Left renal cortex interstitium (tissue), 4 donors: Measurements from ENCODE around the gene B9D2. TPM values are rescaled to one million over a fixed set of nuclear protein-coding genes. Genes with fewer than 3 reads are reported as not detected.
A peak's percentile ranks its signal among the peaks of the same experiment; 100 is the strongest.

Source experiments
- DNase-seq, 4 donors: peaks; one replicate each; pipeline ENCODE4 v3.0.0-alpha.2; 2013; ENCODE audit warnings: low read depth in 4 of 4, low spot score in 2 of 4, missing footprints in 1 of 4
- polyA plus RNA-seq, 4 donors: library from polyadenylated mRNA; unstranded; fragments of 120-200 nt; gene quantifications; one replicate each; pipeline ENCODE4 v1.2.1, GENCODE V29; 2013; ENCODE audit not compliant: insufficient read length in 4 of 4

The B9D2 gene
- polyA plus RNA-seq, 4 donors = 6.7 to 11.4 (median 9.1) TPM

DNA sequence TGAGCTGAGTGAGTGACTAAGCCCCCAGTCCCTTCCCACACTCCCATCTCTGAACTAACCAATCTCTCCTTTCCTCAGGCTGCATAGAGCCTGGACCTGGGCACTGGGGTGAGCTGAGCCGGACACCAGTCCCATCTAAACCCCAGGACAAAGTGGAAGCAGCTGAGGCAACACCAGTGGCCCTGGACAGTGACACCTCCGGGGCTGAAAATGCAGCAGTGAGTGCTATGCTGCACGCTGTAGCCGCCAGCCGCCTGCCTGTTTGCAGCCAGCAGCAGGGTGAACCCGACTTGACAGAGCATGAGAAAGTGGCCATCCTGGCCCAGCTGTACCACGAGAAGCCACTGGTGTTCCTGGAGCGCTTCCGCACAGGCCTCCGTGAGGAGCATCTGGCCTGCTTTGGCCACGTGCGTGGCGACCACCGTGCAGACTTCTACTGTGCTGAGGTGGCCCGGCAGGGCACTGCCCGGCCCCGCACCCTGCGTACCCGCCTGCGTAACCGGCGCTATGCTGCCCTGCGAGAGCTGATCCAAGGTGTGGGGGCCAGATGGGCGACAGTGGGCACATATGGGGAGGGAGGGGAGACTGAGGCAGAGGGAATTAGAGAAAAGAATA lies 47.5 kb downstream of the B9D2 start:
- DNase-seq = no peak

DNA sequence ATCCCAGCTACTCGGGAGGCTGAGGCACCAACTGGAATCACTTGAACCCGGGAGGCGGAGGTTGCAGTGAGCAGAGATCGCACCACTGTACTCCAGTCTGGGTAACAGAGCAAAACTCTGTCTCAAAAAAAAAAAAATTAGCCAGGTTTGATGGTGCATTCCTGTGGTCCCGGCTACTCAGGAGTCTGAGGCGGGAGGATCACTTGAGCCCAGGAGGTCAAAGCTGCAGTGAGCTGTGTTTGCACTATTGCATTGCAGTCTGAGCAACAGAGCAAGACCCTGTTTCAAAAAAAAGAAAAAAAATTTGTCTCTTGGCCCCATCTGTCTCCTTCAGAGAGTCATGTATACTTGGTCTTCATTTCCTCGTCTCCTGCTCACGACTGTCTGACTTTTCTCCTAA lies 52.3 kb downstream of the B9D2 start:
- no peak for DNase-seq

DNA sequence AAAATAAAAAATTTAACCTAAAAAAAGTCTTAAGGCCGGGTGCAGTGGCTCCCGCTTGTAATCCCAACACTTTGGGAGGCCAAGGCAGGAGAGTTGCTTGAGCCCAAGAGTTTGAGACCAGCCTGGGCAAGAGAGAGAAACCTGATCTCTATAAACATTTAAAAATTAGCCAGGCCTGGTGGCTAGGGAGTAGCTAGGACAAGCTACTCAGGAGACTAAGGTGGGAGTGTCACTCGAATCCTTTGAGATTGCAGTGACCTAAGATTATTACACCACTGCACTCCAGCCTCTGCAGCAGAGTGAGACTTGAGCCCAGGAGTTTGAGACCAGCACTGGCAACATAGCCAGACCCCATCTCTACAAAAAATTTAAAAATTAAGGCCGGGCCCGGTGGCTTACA lies 52.9 kb downstream of the B9D2 start:
- DNase-seq = no peak

DNA sequence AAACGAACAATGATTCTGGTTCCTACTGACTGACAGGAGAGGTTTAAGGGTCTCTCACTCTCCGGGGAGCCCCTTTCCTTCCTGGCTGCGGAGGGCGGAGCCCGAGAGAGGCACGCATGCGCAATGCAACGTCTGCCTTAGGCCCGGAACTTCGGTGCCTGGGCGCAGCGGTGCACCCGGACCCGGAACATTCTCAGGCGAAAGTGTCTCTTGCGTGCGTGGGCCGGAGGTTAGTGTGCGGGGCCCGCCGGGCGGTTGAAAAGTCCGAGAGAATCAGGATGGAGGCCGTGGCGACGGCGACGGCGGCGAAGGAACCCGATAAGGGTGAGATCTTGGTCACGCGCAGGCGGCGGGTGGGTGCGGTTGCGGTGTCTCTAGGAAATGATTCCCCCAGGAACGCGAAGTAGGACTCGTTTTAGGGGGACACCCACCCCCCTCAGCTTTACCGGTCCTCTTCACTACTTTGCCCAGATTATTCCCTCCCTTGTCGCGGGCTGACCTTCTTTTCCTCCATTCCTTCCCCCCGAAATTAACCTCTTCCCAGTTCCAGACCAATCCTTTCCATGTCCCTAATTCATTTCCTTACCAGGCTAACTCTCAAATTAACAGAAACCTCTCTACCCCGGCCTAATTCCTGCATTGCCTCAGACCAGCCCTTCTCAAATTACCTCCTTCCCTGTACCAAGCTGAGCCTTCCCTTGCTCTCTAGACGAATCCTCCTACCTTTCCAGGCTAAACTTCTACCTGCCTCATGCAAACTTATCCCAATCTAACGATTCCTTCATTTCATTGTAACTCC lies 53.7 kb downstream of the B9D2 start, which contains the start of gene CCDC97:
TSS of gene CCDC97 (plus strand) at position 140 of the 799 bp plus-strand sequence. CDS start at position 279, 139 bp downstream.
- DNase-seq = peak; percentile 87 to 96 (median 88)

DNA sequence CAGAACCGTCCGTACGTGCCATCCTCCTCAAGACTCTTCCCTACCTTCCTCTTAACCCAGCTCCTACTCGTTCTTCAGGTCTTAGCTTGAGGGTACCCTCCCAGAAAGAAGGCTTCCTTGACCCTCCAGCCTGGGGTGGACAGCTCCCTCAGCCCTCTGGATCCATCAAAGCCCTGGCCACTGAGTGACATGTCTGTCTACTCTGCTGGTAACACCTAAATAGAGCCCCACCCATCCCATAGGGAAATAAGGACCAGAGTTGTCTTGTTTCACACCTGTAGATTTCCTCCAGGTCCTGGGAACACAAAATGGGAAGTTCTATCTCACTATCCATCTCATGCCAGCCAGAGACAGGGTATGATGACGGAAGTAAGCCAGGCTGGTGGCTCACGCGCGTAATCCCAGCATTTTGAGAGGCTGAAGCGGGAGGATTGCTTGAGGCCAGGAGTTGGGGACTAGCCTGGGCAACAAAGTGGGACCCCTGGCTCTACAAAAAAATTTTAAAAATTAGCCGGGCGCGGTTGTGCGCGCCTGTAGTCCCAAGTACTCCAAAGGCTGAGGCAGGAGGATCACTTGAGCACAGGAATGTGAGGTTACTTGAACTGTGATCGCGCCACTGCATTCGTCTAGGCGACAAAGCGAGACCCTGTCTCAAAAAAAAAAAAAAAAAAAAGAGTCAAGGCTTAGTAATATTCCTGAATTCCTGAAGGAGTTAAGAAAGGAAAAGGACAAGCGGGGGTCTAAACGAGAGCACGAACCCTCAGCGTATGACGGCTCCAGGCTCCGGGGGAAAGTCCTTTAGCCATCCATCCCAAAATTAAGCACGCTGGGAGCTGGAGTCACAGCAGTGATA lies 54.5 kb downstream of the B9D2 start:
- no peak for DNase-seq

DNA sequence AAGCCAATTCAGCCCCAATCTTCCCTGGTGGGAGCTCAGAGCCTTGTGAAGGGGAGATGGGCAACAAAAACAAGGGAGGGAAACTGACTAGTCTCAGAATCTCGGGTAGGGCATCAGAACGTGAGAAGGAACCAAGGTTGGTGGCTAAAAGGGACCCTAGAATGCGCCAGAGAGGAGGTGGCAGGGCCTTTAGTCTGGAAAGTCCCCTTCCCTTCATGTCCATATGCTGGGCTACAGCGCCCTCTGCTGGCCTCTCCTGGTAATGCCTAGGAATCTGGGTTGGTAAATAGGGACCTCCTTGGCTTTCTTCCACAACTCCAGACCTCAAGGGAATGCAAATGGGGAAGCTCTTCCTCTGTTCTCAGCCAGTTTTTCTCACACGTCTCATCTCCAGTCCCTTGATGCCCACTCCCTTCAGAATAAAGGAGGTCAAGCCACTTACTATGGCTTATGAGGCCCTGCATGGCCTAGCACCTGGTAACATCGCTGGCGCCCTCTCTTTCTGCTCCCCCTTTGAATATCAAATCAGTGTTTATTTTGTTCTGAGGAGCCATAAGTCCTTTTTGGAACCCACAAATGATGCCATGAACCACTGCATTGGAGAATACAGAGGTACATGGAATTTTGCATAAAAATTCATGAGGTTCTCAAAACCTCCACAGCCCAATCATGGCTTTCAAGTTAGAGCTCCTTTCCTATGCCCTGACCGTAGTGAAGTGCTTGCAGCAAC lies 55.3 kb downstream of the B9D2 start:
- peak; percentile 60 to 90 (median 74) for DNase-seq

DNA sequence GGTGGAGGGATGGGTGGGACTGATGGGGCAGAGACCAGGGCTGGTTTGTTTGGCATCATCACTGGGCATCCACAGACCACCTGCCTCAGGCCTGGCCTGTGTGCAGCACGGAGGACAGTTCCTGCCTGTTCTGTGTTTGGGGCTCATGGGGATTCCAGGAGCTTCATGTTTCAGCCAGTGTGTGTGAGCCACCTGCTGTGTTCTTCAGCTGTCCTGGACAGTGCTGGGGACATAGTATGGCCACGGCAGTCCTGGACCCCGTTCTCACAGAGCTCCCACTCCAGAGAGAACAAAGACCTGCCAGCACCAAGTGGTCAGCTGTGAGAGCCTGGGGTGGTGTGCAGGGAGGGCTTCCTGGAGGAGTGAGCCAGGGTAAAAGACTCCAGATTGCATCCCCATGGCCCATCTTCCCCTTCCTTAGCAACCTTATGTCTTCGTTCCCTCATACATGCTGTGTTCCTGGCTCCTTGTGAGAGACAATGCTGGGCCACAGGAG lies 55.9 kb downstream of the B9D2 start:
- DNase-seq = no peak

DNA sequence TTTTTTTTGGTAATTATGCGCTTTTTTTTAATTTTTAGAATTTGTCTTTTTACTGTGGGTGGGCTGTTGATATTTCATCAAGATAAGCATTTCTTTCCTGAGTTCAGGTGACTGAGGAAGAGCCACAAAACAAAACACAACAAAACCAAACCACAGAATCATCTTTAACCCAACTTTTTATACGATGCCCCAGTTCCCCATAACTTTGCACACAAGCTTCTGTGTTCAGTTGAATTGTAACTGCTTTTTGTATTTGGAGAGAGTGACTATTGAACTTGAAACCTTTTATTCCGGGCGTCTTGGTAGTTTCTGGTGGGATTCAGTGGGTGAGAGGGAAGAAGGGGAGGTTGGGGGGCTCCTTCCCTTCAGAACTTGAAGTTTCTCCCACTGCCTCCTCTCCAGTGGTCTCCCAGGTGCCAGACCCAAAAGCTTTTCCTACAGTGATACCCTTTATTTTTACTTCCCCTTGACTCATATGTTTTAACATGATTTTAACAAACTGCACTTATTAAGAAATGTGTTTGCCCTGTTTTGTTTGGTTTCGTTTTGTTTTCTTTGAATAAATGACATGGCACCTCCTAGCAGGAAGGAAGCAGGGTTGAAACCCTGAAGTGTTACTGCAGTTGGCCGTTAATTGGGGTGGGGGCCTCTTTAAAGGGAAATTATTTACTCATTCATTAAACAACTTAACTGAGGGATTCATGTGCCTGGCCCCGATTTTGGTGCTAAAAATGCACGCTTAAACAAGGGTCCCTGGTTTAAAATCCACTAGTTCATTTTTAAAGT lies 56.7 kb downstream of the B9D2 start:
- DNase-seq = no peak

DNA sequence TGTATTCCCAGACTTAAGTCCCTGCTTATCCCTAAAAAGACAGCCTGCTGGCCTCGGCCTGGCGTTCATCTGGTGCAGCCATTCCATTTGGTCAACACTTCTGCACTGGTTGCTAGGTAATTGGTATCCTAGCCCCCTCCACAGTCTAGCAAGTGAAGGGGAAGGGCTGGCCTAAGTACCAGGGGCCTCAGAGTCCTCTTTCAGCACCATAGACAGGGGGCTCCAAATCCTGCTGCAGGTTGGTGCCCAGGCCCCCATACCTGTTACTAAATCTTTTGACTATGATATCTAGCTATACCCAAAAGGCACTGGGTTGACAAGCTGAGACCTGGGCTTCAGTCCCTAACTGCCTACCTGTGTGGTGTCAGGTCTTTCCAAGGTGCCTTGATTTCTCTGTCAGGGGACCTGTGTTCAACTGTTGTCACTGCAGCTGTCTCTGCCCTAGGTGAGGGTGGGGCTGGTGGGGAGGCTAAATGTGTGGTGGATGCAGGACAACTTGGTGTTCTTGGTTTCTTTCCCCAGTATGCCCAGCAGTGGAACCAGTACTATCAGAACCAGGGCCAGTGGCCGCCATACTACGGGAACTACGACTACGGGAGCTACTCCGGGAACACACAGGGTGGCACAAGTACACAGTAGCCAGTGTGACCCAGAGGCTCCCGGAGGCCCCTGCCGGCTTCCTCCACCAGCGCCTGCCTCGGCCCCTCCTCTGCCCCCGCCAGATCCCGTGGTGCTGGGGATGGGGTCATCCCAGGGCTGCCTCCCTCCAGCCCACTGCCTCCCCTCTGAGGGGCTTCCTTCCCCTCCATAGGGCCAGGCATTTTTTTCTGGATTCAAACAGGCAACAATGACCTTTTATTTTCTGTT lies 57.8 kb downstream of the B9D2 start:
- DNase-seq = no peak

DNA sequence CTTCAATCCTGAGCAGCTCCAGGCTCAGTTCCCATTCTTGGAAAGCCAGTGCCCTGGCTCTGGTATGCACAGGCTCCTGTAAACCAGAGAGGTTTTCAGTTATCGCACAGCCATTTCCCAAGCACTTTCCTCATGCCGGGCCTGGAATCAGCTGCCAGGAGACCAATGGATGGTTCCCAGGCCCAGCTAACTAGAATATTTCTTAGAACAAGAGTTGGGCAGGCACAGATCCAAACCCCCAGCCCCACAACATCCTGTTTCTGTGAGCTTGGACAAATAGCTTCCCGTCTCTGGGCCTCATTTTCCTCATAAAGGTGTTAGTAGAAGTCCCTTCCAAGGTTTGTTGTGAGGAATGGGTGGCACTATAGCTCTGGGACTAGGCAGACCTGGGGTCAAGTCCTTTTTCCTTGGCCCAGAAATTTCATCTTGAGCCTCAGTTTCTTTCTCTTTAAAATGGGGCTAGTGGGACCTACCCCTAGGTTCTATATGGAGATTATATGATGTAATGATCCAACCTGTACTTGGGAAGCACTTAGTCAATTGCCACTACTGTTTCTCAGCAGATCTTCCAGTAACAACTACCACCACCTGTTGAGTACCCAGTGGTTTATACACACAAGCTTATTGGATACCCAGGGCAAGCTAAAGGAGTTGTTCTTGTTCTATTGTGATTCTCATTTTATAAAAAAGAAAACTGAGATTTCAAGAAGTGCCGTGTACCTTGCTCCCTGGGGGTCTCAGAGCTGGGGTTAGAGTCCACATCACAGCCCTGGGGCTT lies 59.1 kb downstream of the B9D2 start:
- no peak for DNase-seq

Other genes with a start within 250 kb of the B9D2 start
- under 1 TPM in 2 of 4 donors, not detected in 2; 0.21 to 0.32 TPM for gene CYP2F1, start 249.7 kb downstream of the B9D2 start, polyA plus RNA-seq
- gene CYP2S1, start 170.9 kb downstream of the B9D2 start, polyA plus RNA-seq = under 1 TPM; 0.32 to 0.52 (median 0.41) TPM
- 10 to 100 TPM; 31.7 to 34.1 (median 32.0) TPM for gene AXL, start 144.9 kb downstream of the B9D2 start, polyA plus RNA-seq
- gene HNRNPUL1, start 99.8 kb downstream of the B9D2 start, polyA plus RNA-seq = 100 to 1,000 TPM; 192 to 227 (median 205) TPM
- 10 to 100 TPM; 30.8 to 40.1 (median 34.1) TPM for gene CCDC97, start 54.0 kb downstream of the B9D2 start, polyA plus RNA-seq
- 10 to 100 TPM; 25.6 to 33.4 (median 30.1) TPM for gene TGFB1, start 10.2 kb downstream of the B9D2 start, polyA plus RNA-seq
- 10 to 100 TPM in 3 of 4 donors, 1 to 10 TPM in 1; 7.7 to 30.2 (median 18.2) TPM for gene TMEM91, start 12.4 kb upstream of the B9D2 start, polyA plus RNA-seq
- 10 to 100 TPM; 16.1 to 23.4 (median 19.3) TPM for gene EXOSC5, start 33.2 kb upstream of the B9D2 start, polyA plus RNA-seq
- 10 to 100 TPM; 32.9 to 60.7 (median 48.0) TPM for gene BCKDHA, start 33.7 kb upstream of the B9D2 start, polyA plus RNA-seq
- 1 to 10 TPM; 2.9 to 6.7 (median 4.6) TPM for gene B3GNT8, start 63.2 kb upstream of the B9D2 start, polyA plus RNA-seq
- 10 to 100 TPM; 55.6 to 66.6 (median 62.1) TPM for gene DMAC2, start 75.8 kb upstream of the B9D2 start, polyA plus RNA-seq
- gene ERICH4, start 79.0 kb upstream of the B9D2 start, polyA plus RNA-seq = 1 to 10 TPM; 1.4 to 6.8 (median 5.6) TPM
- gene CEACAM21, start 212.0 kb upstream of the B9D2 start, polyA plus RNA-seq = 1 to 10 TPM; 1.1 to 2.1 (median 1.4) TPM